Measurements from ENCODE around the gene TRPM6.

GRCh38 chr9:74742191-74742790 is 145.4 kb downstream of the TRPM6 start:
- TF ChIP-seq CTCF (conservative IDR thresholded peaks at IDR 0.05 in 1 of 2, IDR thresholded peaks at IDR 0.05 in 1 of 2; ENCODE audit: extremely low read depth in 1 of 2, insufficient read depth in 1 of 2, low read depth in 1 of 2, low read length in 2 of 2) = no peak
- no peak for TF ChIP-seq EZH2 (IDR thresholded peaks at IDR 0.05; ENCODE audit: borderline replicate concordance, low read length)

Measured in mammary epithelial cell (primary cell).